GM19035 (cell line): ENCODE results near the gene CCDC148.
A peak's percentile ranks its signal among the peaks of the same experiment; 100 is the strongest.

ENCODE experiments used
- ATAC-seq: cut with Tn5 transposase; IDR thresholded peaks from one replicate; pipeline ENCODE4 v1.9.1; 2021; ENCODE audit not compliant: unreplicated experiment

The CCDC148 gene

GRCh38 chr2:158184001-158184400, 272.6 kb downstream of the CCDC148 start:
- no peak for ATAC-seq

- no peak for ATAC-seq
Observed at GRCh38 chr2:158182676-158183295, 273.8 kb downstream of the CCDC148 start.

- no peak for ATAC-seq
Observed at GRCh38 chr2:158181171-158181570, 275.4 kb downstream of the CCDC148 start.

- peak; percentile 74 for ATAC-seq
Observed at GRCh38 chr2:158179660-158180059, 276.9 kb downstream of the CCDC148 start.

- ATAC-seq: no peak
Observed at GRCh38 chr2:158178646-158179045, 277.9 kb downstream of the CCDC148 start.

GRCh38 chr2:158174956-158175355, 281.6 kb downstream of the CCDC148 start:
- ATAC-seq: no peak

GRCh38 chr2:158174495-158174894, 282.1 kb downstream of the CCDC148 start:
- ATAC-seq: no peak

- ATAC-seq: no peak
Observed at GRCh38 chr2:158172719-158173118, 283.8 kb downstream of the CCDC148 start.

GRCh38 chr2:158154596-158154995, 302.0 kb downstream of the CCDC148 start:
- no peak for ATAC-seq

- ATAC-seq: no peak
Observed at GRCh38 chr2:158153270-158154015, 303.1 kb downstream of the CCDC148 start.

- no peak for ATAC-seq
Observed at GRCh38 chr2:158144914-158145625, 311.5 kb downstream of the CCDC148 start.

GRCh38 chr2:158143703-158144360, 312.7 kb downstream of the CCDC148 start:
- ATAC-seq: no peak

- no peak for ATAC-seq
Observed at GRCh38 chr2:158142568-158143332, 313.8 kb downstream of the CCDC148 start.

GRCh38 chr2:158142165-158142564, 314.4 kb downstream of the CCDC148 start:
- ATAC-seq: no peak

GRCh38 chr2:158140201-158140600, 316.4 kb downstream of the CCDC148 start:
- ATAC-seq: no peak

GRCh38 chr2:158138255-158138654, 318.3 kb downstream of the CCDC148 start:
- no peak for ATAC-seq

- ATAC-seq: no peak
Observed at GRCh38 chr2:158135096-158135495, 321.5 kb downstream of the CCDC148 start.

- ATAC-seq: no peak
Observed at GRCh38 chr2:158134655-158135054, 321.9 kb downstream of the CCDC148 start.

GRCh38 chr2:158134055-158134454, 322.5 kb downstream of the CCDC148 start:
- ATAC-seq: no peak

GRCh38 chr2:158131919-158132566, 324.5 kb downstream of the CCDC148 start:
- no peak for ATAC-seq
